Stimulated activated CD4-positive, alpha-beta T cell treated with anti-CD3 and anti-CD28 coated beads, Interleukin-4, amount 100 ng/mL, for 48 hours (primary cell): ENCODE measurements around the gene CDKN1B.

Source experiments
- DNase-seq, 2 donors: peaks; one replicate each; pipeline ENCODE4 v3.0.0-alpha.2; 2020; ENCODE audit warnings: low read depth in 2 of 2

CDKN1B gene

GRCh38 chr12:12759234-12759915 is 42.2 kb downstream of the CDKN1B start:
- DNase-seq: no peak

GRCh38 chr12:12764824-12765223 is 47.7 kb downstream of the CDKN1B start:
- no peak for DNase-seq

- no peak for DNase-seq
Measured at GRCh38 chr12:12770262-12770661, 53.1 kb downstream of the CDKN1B start.
